SK-N-SH (cell line): ENCODE data around the gene PEX10. TPM values are rescaled to one million over a fixed set of nuclear protein-coding genes. Genes with fewer than 3 reads are reported as not detected.

Experiments
- CTCF ChIA-PET: fragments of 300-600, 350-600 bp; formaldehyde crosslinking; extraction: SDS; loops from one replicate; lab custom pipeline; 2021; lab: Yijun Ruan, JAX
- POLR2A ChIA-PET: fragments of 350-600 bp; sonication (Branson Sonifier 250); formaldehyde crosslinking; extraction: SDS; loops from one replicate; lab custom pipeline; 2020; ENCODE audit warnings: antibody characterized with exemption, inconsistent platforms; lab: Yijun Ruan, JAX
- DNase-seq: peaks from one replicate; pipeline ENCODE4 v3.0.0; 2012
- H2AFZ ChIP-seq: fragments of 200-600 bp; sonication (generic); 2 replicates; pipeline ENCODE4 v1.8.1; 2016; ENCODE audit warnings: antibody characterized with exemption, mild to moderate bottlenecking, low read depth
- H3F3A ChIP-seq: fragments of 200-600 bp; sonication (generic); replicated peaks from 2 replicates; pipeline ENCODE3; 2016; ENCODE audit warnings: antibody characterized with exemption, mild to moderate bottlenecking; ENCODE audit not compliant: insufficient read depth
- H3K27ac ChIP-seq, 2 experiments: fragments of 200-500 bp in 1 of 2; fragments of 200-600 bp in 1 of 2; sonication (Bioruptor generic) in 1 of 2; sonication (generic), shearing (Covaris generic) in 1 of 2; 2 replicates each; pipeline versions ENCODE4 v1.5.1 to v1.6.1; 2014 to 2016; ENCODE audit warnings: low read depth in 2 of 2, inconsistent platforms in 1 of 2, low read length in 1 of 2, mild to moderate bottlenecking in 1 of 2, mixed read lengths in 1 of 2
- H3K27me3 ChIP-seq: fragments of 200-600 bp; sonication (generic), shearing (Covaris generic); 2 replicates; pipeline ENCODE4 v1.6.1; 2016; ENCODE audit warnings: mixed run types; ENCODE audit not compliant: insufficient read depth
- H3K36me3 ChIP-seq, 2 experiments: fragments of 200-500 bp in 1 of 2; fragments of 200-600 bp in 1 of 2; sonication (Bioruptor generic) in 1 of 2; sonication (generic) in 1 of 2; replicated peaks in 1 of 2; 2 replicates each; pipeline versions ENCODE3 to v1.5.1; 2014 to 2016; ENCODE audit warnings: low read length in 1 of 2, mild to moderate bottlenecking in 1 of 2; ENCODE audit not compliant: insufficient read depth in 2 of 2, control insufficient read depth in 1 of 2
- H3K4me1 ChIP-seq, 2 experiments: fragments of 200-500 bp in 1 of 2; fragments of 200-600 bp in 1 of 2; sonication (Bioruptor generic) in 1 of 2; sonication (generic), shearing (Covaris generic) in 1 of 2; 2 replicates each; pipeline versions ENCODE4 v1.5.1 to v1.6.1; 2014 to 2016; ENCODE audit warnings: low read depth in 1 of 2, low read length in 1 of 2, mixed run types in 1 of 2; ENCODE audit not compliant: insufficient read depth in 2 of 2, control insufficient read depth in 1 of 2
- H3K4me2 ChIP-seq: fragments of 200-600 bp; sonication (generic), shearing (Covaris generic); 2 replicates; pipeline ENCODE4 v1.6.1; 2017; ENCODE audit warnings: mixed run types
- H3K4me3 ChIP-seq, 2 experiments: fragments of 200-500 bp in 1 of 2; fragments of 200-600 bp in 1 of 2; sonication (Bioruptor generic) in 1 of 2; sonication (generic), shearing (Covaris generic) in 1 of 2; 2 replicates each; pipeline versions ENCODE4 v1.5.1 to v1.8.1; 2014 to 2016; ENCODE audit warnings: low read depth in 2 of 2, inconsistent platforms in 1 of 2, low read length in 1 of 2, mild to moderate bottlenecking in 1 of 2, mixed read lengths in 1 of 2, moderate library complexity in 1 of 2
- H3K79me2 ChIP-seq: fragments of 200-600 bp; sonication (generic); 2 replicates; pipeline ENCODE4 v1.8.1; 2017; ENCODE audit warnings: mild to moderate bottlenecking; ENCODE audit not compliant: insufficient read depth
- H3K9ac ChIP-seq: fragments of 200-600 bp; sonication (generic); 2 replicates; pipeline ENCODE4 v1.6.1; 2017; ENCODE audit warnings: mixed run types
- H3K9me2 ChIP-seq: fragments of 200-600 bp; sonication (generic); 2 replicates; pipeline ENCODE4 v1.6.1; 2017; ENCODE audit warnings: mixed run types
- H3K9me3 ChIP-seq: fragments of 200-600 bp; sonication (generic); 2 replicates; pipeline ENCODE4 v1.6.1; 2017; ENCODE audit warnings: mixed run types, mild to moderate bottlenecking, moderate library complexity
- H4K20me1 ChIP-seq: fragments of 200-600 bp; sonication (generic); 2 replicates; pipeline ENCODE4 v1.6.1; 2017; ENCODE audit warnings: mild to moderate bottlenecking, mixed run types; ENCODE audit not compliant: insufficient read depth
- ELF1 ChIP-seq: IDR thresholded peaks from 2 replicates; pipeline ENCODE4 v1.4.0; 2012
- EP300 ChIP-seq, 2 experiments: IDR thresholded peaks; 2 replicates each; pipeline versions ENCODE4 v1.4.0 to v1.6.1; 2012; ENCODE audit warnings: borderline replicate concordance in 1 of 2, low read depth in 1 of 2, low read length in 1 of 2
- EZH2phosphoT487 ChIP-seq: fragments of 200-600 bp; sonication (generic); IDR thresholded peaks from 2 replicates; pipeline ENCODE4 v1.6.1; 2017; ENCODE audit warnings: low read depth, mixed run types, mild to moderate bottlenecking, antibody characterized with exemption, moderate library complexity, borderline replicate concordance
- FOXJ3 ChIP-seq: sonication (generic); formaldehyde crosslinking; IDR thresholded peaks from 2 replicates; pipeline ENCODE4 v1.5.1; 2020; ENCODE audit warnings: mild to moderate bottlenecking, missing genetic modification reagents
- FOXM1 ChIP-seq: IDR thresholded peaks from 2 replicates; pipeline ENCODE4 v1.4.0; 2012; ENCODE audit warnings: low read depth, mild to moderate bottlenecking
- GABPA ChIP-seq: IDR thresholded peaks from 2 replicates; pipeline ENCODE4 v1.4.0; 2012; ENCODE audit warnings: low read depth, mild to moderate bottlenecking
- GATA2 ChIP-seq: sonication (generic); formaldehyde crosslinking; IDR thresholded peaks from 2 replicates; pipeline ENCODE4 v1.5.0; 2020; ENCODE audit warnings: mild to moderate bottlenecking, missing genetic modification reagents
- JUND ChIP-seq: IDR thresholded peaks from 2 replicates; pipeline ENCODE4 v1.4.0; 2012
- MAX ChIP-seq: IDR thresholded peaks from 2 replicates; pipeline ENCODE4 v1.4.0; 2012; ENCODE audit warnings: low read depth
- MEF2A ChIP-seq: IDR thresholded peaks from 2 replicates; pipeline ENCODE4 v1.4.0; 2012; ENCODE audit warnings: low read depth, borderline replicate concordance
- POLR2AphosphoS5 ChIP-seq: IDR thresholded peaks from 2 replicates; pipeline ENCODE4 v1.6.1; 2012; ENCODE audit warnings: low read depth, low read length
- RFX5 ChIP-seq: IDR thresholded peaks from 2 replicates; pipeline ENCODE4 v1.6.1; 2012; ENCODE audit warnings: mild to moderate bottlenecking, improper control_type of control experiment, low read length
- SMC3 ChIP-seq: IDR thresholded peaks from 2 replicates; pipeline ENCODE4 v1.6.1; 2012; ENCODE audit warnings: low read depth, low read length, improper control_type of control experiment
- TCF12 ChIP-seq: IDR thresholded peaks from 2 replicates; pipeline ENCODE4 v1.4.0; 2012
- TEAD4 ChIP-seq: IDR thresholded peaks from 2 replicates; pipeline ENCODE4 v1.4.0; 2012; ENCODE audit warnings: mild to moderate bottlenecking, borderline replicate concordance; ENCODE audit not compliant: insufficient read depth
- USF1 ChIP-seq: IDR thresholded peaks from 2 replicates; pipeline ENCODE4 v1.4.0; 2012; ENCODE audit warnings: low read depth, borderline replicate concordance
- ZBTB33 ChIP-seq: IDR thresholded peaks from 2 replicates; pipeline ENCODE4 v1.4.0; 2012; ENCODE audit warnings: low read depth, borderline replicate concordance
- WGBS: methylation state at CpG from one replicate; pipeline ENCODE4 v1.1.6; 2017; ENCODE audit warnings: low lambda C conversion rate; 5-methylcytosine and 5-hydroxymethylcytosine counted together
- polyA plus RNA-seq, 3 experiments: library from polyadenylated mRNA; depleted of rRNA; stranded (reverse); fragments of >200 nt; gene quantifications; 2 replicates each; pipeline ENCODE4 v1.2.3, GENCODE V29; 2012

The PEX10 gene
- polyA plus RNA-seq, 1 of the 3 experiments (the other 2 are of a cell fraction), result 28.6 TPM

GRCh38 chr1:2374252-2375155 lies 37.9 kb downstream of the PEX10 start:
- Histone ChIP-seq H3K9ac (no peak overlapping the region), H4K20me1 (no peaks in the 10 kb centered on the region), H3K36me3 (peaks cover 0 to 4% of the 10 kb centered on the region in 2 experiments), H3K9me2 (no peaks in the 10 kb centered on the region), H3K4me3 (no peak overlapping the region), H3K4me2 (no peak overlapping the region), H3F3A (no peaks in the 10 kb centered on the region), H3K27ac (no peak overlapping the region), H3K9me3 (no peaks in the 10 kb centered on the region), H3K27me3 (no peaks in the 10 kb centered on the region), H3K4me1 (no peaks in the 10 kb centered on the region), H2AFZ (no peak overlapping the region), H3K79me2 (no peaks in the 10 kb centered on the region)
- ChIA-PET CTCF (interaction anchor here (1.3 to 10.7 kb wide), 3 partner anchors 17 to 175 kb away, joined by 5 to 292 read pairs (median 8); partner anchors contain the start of genes FAAP20, MORN1 and RER1), POLR2A (no interaction called here)
- no peak for TF ChIP-seq FOXJ3 (CRISPR knock-in tag)
- no peak for TF ChIP-seq TCF12
- no peak for TF ChIP-seq ZBTB33
- no peak for TF ChIP-seq MEF2A
- TF ChIP-seq USF1, result no peak
- no peak for TF ChIP-seq GABPA
- TF ChIP-seq TEAD4, result no peak
- TF ChIP-seq MAX, result no peak
- no peak for TF ChIP-seq SMC3
- TF ChIP-seq EP300 (IDR thresholded peaks at IDR 0.05; ENCODE audit: borderline replicate concordance in 1 of 2, low read depth in 1 of 2, low read length in 1 of 2), result no peak
- no peak for TF ChIP-seq RFX5
- no peak for TF ChIP-seq JUND
- no peak for TF ChIP-seq FOXM1
- TF ChIP-seq GATA2 (CRISPR knock-in tag), result no peak
- TF ChIP-seq ELF1, result no peak
- TF ChIP-seq EZH2phosphoT487, result no peak
- no peak for TF ChIP-seq POLR2AphosphoS5
- DNase-seq, result no peak
- WGBS, result 82% methylated on average over 14 of the region's 17 CpGs
